ENCODE results near the gene LIME1.

- TF ChIP-seq E4F1 (IDR thresholded peaks at IDR 0.05; ENCODE audit: borderline replicate concordance, partially characterized antibody) (no peak), ZNF274 (IDR thresholded peaks at IDR 0.05; ENCODE audit: insufficient read depth, insufficient read length) (no peak), GABPA (IDR thresholded peaks at IDR 0.05; ENCODE audit: low read depth) (no peak), RFX5 (IDR thresholded peaks at IDR 0.05; ENCODE audit: low read depth, low read length) (no peak), EED (IDR thresholded peaks at IDR 0.05; ENCODE audit: low read depth) (no peak), USF1 (IDR thresholded peaks at IDR 0.05; ENCODE audit: borderline replicate concordance, extremely low read length, insufficient read depth, low read depth, low read length) (no peak), CTCF (IDR thresholded peaks at IDR 0.05 in 2 of 3, conservative IDR thresholded peaks at IDR 0.05 in 1 of 3; ENCODE audit: control insufficient read depth in 2 of 3, extremely low read depth in 1 of 3, insufficient read depth in 1 of 3, low read depth in 3 of 3, low read length in 3 of 3) (no peak)
Observed at GRCh38 chr20:63767456-63767855, 31.0 kb downstream of the LIME1 start.

Data from GM12878 (cell line).